GM19452 (cell line): ENCODE measurements around the gene SLC2A1.
"Not testable (repeated sequence)": the region's sequence is repeated elsewhere in the genome, so short reads cannot be mapped to it uniquely, and the experiment has no call there.

Experiments
- ATAC-seq: cut with Tn5 transposase; IDR thresholded peaks from one replicate; pipeline ENCODE4 v1.9.1; 2021; ENCODE audit not compliant: unreplicated experiment

Gene SLC2A1

DNA sequence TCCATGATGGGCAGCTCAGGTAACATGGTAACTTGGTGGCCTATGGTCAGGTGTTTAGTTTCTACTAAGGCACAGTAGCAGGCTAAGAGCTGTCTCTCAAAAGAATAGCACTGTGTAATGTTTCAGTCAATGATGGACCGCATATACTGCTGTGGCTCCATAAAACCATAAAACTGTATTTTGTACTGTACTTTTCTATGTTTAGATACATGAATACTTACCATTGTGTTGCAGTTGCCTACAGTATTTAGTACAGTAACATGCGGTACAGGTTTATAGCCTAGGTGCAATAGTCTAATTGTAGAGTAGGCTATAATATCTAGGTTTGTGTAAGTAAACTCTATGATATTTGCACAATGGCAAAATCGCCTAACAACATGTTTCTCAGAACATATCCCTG lies 50.6 kb downstream of the SLC2A1 start:
- ATAC-seq: no peak

DNA sequence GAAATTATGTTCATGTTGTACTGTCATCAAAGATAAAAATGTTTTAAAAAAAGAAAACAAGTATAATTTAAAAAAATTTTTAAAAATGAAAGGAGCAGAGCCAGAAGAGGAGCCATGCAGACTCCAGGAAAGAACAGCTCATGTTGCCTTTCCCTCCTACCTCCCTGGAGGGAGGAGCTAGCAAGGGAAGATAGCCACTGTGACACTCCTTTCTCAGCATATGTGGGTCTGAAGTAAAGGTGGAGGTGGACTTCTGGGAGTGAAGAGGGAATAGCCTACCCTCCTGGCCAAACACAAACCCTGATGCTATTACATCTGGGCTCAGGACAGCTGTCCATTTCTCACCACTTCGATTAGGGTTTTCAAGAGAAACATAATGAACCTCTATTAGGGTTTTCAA lies 54.2 kb downstream of the SLC2A1 start:
- ATAC-seq: no peak

DNA sequence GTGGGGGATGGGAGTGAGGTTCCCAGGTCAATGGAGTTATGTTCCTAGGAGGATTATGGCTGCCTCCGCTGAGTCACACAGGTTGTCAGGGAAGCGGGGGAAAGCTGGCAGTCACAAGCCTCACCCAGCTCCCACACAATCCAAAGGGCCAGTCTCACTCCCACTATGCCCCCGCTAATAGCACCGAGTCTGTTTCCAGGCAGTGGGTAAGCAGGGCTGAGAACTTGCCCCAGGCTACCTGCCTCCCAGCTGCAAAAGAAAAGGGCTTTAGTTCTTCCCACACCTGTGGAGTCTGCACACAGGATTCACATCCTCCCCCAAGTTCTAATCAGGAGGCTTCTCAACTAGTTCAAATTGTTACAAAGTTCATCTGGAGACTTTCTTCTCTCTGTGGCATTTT lies 58.7 kb downstream of the SLC2A1 start:
- not testable (repeated sequence) for ATAC-seq

- no peak for ATAC-seq
Measured at GRCh38 chr1:42891465-42892138, 67.1 kb downstream of the SLC2A1 start.

GRCh38 chr1:42889264-42889663 lies 69.4 kb downstream of the SLC2A1 start:
- ATAC-seq: no peak

GRCh38 chr1:42888013-42888633 lies 70.5 kb downstream of the SLC2A1 start:
- ATAC-seq: no peak

DNA sequence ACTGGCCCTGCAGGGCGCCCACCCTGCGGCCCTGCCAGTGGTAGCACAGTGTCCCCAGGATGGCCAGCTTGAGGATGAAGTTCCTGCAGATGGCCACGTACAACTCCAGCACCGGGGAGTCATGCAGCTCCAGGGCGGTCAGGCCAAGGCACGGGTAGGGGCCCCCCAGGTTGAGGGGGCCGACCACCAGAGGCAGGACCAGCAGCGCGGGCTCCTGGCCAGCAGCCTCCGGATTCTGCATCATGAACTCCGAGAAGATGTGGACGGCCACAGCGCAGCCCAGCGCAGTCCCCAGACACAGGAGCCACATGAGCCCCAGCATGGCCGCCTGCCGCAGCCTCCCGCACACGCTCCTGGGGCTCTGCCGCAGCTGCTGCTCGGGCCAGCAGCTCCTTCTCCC lies 71.3 kb downstream of the SLC2A1 start:
- ATAC-seq: no peak

- no peak for ATAC-seq
Measured at GRCh38 chr1:42886800-42887199, 71.9 kb downstream of the SLC2A1 start.

DNA sequence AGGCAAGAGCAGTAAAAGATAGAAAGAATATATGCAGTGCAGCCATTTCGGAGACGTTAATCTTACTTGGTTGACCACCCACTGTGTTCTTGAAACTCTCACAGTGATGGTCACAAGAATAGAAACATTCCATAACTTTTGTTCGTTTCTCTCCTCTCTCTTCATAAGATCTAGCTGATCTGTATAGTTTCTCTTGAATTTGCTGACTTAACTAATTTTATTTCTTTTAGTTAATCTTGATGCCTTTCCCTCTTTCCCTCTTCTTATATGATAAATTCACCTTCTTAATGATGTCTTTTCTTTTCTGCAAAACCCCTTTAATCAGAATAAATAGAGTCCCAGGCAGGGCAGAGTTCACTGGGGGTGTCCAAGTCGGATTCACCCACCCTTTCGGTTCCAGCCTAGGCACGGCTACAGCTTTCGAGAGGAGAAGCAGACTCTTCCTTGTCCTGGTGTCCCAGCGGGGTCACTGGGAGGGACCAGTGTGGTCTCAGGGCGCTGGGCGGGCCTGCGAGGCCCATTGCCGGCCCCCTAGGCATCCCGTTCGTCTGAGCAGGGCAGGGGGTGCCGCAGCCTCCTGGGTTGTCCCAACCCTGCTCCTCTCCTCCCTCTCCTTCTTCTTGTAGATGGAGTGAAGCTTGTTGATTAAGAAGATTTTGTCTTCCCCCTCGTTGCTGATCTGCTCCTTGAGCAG lies 72.5 kb downstream of the SLC2A1 start:
- ATAC-seq: no peak

DNA sequence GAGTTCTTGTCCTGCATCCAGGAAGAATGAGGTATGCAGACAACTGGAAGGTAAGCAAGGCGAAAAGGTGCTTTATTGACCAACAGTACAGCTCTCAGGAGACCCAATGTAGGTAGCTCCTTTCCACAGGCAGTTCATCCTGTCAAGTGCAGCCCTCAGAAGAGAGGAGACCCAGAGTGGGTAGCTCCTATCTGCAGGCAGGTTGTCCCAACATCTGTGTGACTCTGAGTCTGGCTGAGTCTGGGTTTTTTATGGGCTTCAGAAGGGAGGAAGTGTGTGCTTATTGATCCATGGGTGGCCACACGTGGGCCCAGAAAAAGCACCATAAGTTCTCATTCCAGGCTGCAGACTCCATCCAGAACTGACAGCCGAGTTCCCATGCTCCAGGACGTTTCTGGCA lies 78.3 kb downstream of the SLC2A1 start:
- ATAC-seq: no peak

DNA sequence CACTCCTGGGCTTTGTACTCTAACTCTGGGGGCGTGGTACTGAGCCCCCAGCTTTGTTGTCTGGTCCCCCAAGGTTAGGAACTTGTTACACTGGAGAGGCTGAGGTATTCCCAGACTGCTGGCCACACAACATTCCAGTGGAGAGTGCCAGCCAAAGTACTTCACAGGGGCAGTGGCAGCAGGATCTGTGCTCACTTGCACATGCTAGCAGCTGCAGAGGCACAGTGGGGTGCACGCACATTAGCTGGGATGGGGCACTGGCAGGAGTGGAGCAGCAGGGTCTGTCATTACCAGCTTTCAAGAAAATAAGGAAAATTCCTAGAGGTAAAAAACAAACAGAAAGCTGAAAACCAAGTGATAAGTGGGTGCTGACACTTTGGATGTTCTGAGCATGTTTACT lies 81.3 kb downstream of the SLC2A1 start:
- ATAC-seq: no peak

DNA sequence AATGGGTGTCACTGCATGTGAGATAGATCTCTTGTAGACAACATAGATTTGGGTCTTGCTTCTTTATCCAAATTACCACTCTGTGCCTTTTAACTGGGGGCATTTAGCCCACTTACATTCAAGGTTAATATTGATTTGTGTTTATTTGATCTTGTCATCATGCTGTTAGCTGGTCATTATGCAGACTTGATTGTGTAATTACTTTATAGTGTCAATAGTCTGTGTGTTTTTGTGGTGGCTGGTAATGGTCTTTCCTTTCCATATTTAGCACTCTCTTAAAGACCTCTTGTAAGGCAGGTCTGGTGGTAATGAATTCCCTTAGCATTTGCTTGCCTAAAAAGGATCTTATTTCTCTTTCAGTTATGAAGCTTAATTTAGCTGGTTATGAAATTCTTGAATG lies 82.7 kb downstream of the SLC2A1 start:
- no peak for ATAC-seq
